Activated CD8-positive, alpha-beta memory T cell treated with anti-CD3 and anti-CD28 coated beads for 1 hour (primary cell): ENCODE data around the gene FABP1.

Experiments
- DNase-seq, 2 donors: peaks; one replicate each; pipeline ENCODE4 v3.0.0-alpha.2; 2020; ENCODE audit warnings: low read depth in 1 of 2; ENCODE audit errors: extremely low read depth in 1 of 2

Gene FABP1

GRCh38 chr2:88139203-88139702 is 11.4 kb upstream of the FABP1 start:
- DNase-seq = no peak

DNA sequence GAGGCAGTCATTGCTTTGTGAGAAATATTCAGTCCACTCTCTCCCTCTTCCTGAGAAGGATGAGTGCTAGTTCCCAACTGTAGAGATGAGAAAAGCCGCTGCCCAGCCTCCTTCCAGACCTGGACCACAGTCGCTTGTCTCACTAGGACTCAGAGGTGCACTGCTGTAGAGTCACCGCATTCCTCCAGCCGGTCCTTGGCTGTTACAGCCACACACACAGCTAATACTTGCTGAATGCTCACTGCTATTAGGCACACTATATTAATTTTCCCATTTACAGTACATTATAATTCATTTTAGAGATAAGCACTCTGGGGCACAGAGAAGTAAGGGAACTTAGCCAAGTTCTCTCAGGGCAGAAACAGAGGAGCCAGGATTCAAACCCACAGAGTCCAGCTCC is 10.0 kb upstream of the FABP1 start:
- no peak for DNase-seq

- DNase-seq = no peak
These were observed 9.0 kb upstream of the FABP1 start for GRCh38 chr2:88136817-88137216.

GRCh38 chr2:88133875-88134274 is 6.0 kb upstream of the FABP1 start:
- DNase-seq = no peak

- no peak for DNase-seq
These were observed 4.1 kb upstream of the FABP1 start for GRCh38 chr2:88131999-88132368.

DNA sequence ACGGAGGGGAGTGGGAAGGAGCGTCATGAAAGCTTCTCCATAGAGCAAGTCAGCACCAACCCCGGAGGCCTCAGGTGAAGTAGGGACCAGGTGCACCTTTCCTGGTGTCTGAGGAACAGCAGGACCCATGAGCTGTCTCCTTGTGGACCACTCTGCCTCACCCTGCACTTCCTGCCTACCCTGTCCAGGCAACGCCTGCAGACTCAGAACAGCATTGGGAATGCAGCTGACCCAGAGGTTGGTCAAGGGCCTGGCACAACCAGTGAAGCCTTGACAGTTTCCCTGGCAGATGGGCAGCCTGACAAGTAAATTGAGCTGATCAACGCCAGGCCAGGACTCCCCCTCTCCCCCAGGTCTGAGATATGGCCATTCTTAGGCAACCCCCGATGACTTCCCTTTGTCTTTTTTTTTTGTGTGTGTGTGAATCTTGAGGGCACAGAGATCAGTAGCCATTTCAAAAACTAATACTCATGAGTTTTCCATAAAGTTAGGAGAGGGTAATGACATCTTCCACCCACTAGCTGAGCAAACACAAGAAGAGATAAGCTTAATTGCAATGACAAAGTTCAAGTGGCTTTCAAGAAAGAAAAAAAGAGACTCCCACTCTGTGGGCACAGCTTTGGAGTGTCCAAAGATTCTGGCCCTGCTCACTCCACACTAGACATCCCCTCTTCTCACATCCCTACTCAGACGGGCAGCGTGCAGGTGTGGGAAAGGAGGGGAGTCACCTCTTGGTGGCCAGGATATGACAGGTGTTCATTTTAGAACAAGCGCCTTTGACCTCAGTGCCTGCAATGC is 3.5 kb upstream of the FABP1 start:
- DNase-seq = no peak

- no peak for DNase-seq
These were observed 1.6 kb upstream of the FABP1 start for GRCh38 chr2:88129313-88129959.

DNA sequence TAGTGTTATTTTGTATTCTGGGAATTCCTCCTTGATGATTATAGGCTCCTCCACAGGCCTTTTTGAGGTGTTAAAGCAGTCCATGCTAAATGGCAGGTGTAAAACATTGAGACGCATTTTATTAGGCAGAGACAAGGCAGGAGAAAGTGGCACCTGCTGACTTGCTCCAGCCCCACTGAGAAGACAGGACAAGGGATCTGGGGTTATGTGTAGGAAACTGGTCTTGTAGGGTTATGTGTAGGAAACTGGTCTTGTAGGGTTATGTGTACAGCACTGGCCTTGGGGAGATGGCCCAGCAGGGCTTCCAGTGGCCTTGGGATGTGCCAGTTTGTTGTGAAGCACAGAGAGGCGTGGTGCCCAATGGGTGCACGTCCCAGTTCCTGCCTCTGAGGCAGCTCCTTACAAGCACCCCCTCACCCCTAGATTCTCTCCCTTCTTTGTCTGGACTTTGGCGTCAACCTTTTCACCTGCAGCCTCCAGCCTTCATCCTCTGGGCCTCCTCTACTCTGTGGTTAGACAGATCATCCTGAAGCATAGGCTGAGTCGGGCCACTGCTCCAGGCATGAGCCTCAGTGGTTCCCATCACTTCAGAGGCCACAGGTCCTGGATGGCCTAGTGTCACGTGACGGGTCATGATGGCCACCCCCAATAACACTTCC is 921 bp upstream of the FABP1 start:
- DNase-seq = no peak

DNA sequence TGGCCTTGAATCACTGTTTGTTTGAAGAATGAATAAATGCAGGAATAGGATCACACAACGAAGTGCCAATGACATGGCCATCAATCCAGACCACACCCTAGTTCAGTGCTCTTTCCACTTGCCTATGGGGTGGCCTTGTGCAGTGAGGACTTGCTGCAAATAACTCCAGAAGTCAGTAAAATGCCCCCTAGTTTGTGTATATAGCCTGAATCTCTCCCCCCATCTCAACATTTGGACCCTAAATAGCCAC is 299 bp downstream of the FABP1 start:
- DNase-seq = no peak

DNA sequence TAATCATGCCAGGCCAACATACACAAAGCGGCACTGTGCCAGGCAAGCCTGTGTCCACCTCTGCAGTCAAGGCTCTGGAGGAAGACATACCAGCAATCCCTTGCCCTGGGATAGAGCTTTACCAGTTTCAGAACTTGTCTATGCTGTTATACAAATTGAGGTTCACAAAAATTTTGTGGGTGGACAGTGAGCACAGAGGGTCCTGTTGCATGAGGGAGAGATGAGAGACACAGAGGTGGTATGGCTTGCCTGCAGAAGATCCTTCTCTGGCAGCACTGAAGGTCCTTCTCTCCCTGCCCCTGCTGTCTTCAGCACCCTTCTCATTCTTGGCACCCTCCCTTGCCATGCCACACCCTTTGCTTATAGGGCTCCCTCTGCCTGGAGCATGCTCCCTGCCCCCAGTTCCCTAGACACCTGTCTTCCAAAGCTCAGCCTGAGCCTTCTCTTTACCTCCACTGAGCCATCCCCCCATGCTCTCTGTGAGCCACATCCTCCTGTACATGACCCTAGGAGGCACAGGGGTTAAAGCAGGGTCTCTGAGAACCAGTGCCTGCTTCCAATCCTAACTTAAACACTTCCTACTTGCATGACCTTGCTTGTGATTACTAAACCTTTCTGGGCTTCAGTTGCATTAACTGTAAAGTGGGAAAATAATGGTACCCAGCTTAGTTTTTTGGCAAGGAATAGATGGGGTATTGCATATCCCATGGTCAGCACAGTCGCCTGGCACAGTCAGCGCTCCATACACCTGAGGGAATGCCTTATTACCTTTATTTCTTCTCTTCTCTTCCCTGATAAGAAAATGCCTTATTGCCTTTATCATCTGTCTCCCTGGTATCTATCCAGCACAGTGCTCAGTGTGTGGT is 857 bp downstream of the FABP1 start:
- no peak for DNase-seq

GRCh38 chr2:88125924-88126771 is 1.7 kb downstream of the FABP1 start:
- no peak for DNase-seq

GRCh38 chr2:88125344-88125923 is 2.4 kb downstream of the FABP1 start:
- no peak for DNase-seq

DNA sequence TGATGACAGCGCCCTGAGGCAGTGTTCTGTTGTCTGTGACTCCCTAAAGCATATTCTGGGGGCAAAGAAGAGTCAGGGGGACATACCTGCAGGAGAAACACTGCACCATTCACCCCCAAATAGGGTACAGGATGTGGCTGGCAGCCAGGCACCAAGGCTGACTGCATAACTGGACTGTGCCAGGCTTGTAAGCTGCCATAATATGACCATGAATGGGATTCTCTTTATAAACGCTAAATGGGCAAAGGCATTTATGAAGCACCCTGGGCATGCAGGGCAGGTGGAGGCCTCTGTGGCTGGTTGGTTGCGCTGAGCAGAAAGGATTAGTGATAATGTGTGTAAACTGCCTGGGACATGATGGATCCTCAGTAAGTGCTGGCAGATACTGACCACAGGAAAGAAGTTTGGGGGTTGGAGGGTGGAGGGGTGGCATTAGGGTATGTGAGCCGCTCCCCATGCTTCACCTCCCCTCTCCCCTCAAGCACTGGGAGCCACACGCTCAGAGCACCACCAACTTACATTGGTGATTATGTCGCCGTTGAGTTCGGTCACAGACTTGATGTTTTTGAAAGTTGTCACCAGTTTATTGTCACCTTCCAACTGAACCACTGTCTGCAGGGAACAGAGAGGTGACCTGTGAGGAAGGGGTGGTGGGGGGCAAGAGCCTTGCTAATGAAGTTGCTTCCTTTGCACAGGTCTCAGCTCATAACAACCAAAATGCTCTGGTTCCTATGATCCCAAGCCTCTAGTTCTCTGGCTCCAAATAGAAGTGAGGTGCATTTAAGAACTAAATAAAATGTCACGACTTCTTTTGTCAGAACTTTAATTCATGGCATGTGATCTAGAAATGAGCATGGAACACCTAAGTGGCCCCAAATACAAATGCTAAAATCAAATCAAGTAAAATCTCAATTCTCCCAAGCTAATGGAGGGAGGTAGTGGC is 3.6 kb downstream of the FABP1 start:
- DNase-seq = no peak

DNA sequence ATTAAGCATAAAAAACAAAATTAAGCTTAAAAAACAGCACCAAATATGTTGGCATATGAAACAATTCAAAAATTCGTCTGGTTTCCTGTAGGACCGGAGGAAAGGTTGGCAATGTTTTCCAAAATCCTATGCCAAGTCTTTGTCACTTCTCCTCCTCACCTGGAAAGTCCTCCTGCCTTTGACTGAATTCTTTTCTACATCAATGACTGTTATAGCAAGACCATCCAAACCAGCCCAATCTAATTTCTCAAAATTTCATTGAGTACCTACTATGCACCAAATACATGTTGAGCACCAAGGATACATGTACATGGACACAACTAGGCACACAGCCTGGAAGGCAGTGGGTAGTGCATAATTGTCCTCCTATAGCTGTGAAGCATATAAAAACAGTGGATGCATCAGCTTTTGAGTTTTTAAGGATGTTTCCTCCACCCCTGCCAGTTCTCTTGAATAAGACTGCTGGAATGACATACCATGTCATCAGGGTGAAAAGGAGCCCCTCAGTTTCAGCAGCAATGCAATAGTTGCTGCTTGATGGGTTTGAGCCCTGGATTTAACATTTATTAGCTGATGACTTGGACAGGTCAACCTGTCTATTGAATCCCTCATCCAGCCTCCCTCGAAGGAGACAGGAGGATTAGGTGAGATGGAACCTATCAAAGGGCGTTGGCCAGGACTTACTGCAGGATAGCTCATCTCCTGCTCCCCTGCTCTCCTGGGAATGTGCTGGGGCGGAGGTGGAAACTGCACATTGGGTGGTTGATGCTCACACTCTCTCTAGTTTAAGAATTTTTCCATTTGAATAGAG is 4.5 kb downstream of the FABP1 start:
- no peak for DNase-seq

- no peak for DNase-seq
These were observed 5.5 kb downstream of the FABP1 start for GRCh38 chr2:88122141-88122884.

DNA sequence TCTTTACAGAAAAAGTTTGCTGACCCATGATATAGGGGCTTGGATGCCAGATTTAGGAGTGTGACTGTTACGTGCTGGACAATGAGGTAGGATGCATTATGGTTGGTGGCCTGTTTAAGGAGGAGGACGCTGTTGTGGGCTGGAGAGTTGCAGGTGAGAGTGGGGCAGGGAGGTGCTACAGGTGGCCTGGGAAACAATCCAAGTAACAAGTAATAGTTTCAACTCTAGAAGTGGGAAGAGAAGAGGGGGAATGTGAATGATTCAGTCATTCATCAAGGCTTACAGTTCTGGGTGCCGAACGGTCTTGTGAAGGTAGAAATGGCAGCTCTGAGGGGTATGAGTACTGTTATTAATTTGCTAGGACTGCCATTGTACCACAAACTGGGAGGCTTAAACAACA is 6.2 kb downstream of the FABP1 start:
- no peak for DNase-seq

DNA sequence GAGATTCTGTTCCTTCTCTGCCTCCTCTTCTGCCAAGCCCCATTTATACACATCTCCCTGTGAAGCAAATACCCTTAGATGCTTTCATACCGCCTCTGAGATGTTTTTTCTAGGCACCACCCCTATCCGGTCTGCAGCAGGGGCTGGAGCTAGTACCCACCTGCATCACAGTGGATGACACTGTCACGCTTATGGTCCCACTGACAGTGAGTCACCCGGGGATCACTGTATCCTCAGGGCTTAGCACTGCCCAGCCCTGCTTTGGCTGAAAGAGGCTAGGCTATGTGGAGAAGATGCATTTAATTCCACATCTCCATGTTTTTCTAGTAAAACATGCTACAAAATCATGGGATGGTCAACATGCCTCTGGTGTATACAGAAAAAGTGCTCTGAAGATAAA is 9.9 kb downstream of the FABP1 start:
- no peak for DNase-seq
